NOMO-1 (cell line): ENCODE data around the gene GALE.
"Not testable (repeated sequence)": the region's sequence is repeated elsewhere in the genome, so short reads cannot be mapped to it uniquely, and the experiment has no call there.

Experiments
- DNase-seq, 2 experiments: peaks; one replicate each; lab custom pipeline; 2025; ENCODE audit not compliant: unreplicated experiment in 2 of 2; lab: John Stamatoyannopoulos, UW

GALE gene

DNA sequence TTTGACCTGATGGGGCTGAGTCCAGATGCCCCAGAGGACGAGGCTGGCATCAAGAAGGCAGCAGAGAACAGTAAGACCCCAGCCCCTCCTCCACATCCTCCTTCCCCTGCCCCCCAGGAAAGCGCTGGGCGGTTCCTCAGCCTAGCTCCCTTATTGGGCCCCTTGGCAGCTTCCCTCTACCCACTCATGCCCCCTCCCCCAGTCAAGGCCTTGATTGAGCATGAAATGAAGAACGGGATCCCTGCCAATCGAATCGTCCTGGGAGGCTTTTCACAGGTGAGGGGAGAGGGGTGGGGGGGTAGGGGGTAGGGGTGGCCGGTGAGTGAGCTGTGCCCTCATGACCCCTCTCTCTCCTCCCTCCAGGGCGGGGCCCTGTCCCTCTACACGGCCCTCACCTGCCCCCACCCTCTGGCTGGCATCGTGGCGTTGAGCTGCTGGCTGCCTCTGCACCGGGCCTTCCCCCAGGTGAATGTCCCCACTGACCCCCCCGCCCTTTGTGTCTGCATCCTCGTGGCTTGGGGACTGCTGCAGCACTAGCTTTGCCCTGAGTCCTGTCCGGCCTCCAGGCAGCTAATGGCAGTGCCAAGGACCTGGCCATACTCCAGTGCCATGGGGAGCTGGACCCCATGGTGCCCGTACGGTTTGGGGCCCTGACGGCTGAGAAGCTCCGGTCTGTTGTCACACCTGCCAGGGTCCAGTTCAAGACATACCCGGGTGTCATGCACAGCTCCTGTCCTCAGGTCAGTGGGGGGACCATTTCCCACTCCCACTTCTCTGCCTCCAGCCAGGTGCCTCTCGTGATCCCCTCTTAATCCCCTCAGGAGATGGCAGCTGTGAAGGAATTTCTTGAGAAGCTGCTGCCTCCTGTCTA lies 6.5 kb downstream of the GALE start:
- DNase-seq: no peak

DNA sequence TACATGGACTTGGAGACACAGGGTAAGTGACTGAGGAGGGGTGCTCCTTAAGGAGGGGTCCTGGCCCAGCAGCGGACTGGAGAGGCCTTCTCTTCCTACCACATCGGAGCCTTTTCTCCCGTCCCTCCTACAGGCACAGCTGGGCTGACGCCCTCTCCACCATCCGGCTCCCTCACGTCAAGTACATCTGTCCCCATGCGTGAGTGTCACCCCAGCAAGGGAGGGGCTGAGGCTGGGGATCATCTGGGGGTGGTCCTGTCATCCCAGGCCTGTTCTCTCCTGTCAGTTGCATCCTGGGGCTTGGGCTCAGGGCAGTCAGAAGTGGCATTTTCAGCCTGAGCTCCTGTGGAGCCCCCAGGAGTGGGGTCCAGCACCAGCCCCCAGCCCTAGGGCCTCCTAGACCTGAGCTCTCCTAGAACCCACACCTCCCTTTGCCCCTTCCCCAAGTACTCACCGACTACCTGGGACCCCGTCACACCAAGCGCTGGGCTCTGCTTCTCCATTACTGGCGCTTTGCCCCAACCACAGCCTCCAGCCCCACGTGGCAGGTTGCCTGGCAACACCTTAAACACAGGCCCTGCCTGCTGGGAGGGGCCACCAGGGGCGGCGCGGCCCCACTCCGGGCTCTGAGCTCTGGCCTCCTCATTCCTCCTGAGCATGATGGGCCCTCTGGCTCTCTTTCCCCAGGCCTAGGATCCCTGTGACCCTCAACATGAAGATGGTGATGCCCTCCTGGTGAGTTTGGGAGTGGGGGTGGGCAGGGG lies 7.4 kb downstream of the GALE start:
- DNase-seq: peak; percentile 66 to 68

DNA sequence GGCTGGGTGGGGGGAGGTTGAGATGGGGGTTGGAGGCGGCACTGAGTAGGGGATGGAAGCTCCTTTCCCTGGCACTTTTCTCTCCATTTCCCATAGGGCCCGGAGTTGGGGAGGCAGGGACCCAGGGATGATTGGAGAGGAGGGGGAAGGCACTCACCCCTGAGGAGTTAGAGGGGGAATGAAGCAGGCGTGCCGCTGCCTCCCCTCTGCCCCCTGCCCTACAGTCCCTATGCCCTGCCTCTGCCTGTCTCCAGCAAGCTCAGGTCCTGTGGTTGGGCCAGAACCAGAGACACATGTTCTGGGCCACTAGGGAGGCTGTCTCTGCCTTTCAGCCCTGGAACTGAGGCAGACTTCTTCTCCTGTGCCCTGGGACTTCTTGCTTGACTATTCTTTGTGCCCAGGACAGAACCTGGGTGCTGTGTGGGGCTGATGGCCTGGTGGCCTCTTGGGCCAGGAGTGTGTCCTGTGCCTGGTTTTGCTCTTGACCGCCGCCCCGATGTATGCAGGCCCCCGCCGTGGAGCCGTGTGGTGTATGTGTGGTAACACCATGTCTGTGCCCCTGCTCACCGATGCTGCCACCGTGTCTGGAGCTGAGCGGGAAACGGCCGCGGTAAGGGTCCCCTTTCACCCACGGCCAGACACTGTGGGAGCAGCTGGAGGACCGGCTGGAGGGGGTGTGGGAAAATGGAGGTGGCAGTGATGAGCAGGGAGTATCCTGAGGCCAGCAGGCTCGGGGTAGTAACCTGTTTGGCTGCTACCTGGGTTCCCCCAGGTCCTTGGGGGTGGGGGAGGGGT lies 8.2 kb downstream of the GALE start:
- no peak for DNase-seq

DNA sequence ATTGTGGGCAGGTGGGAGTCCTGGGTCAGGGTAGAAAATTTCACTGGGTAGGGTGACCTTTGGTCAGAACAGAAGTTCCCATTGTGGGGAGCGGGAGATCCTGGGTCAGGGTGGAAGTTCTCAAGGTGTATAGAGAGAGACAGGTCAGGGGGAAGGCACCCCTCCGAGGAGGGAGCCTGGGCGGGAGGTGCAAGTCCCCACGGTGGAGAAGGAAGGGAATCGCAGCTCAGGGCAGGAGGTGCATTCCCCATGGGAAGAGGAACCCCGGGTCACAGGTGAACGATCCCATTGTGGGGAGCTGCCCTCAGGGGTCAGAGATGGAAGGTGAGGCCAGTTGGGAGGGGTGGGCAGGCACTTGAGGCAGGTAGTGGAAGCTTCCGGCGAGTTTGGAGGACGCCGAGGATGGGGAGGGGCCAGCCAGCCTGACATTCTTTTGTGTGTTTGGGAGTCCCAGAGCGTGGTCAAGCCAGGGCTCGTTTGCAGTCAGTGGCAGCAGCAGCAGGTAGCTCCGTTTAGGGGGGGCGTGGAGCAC lies 9.0 kb downstream of the GALE start:
- DNase-seq: no peak

DNA sequence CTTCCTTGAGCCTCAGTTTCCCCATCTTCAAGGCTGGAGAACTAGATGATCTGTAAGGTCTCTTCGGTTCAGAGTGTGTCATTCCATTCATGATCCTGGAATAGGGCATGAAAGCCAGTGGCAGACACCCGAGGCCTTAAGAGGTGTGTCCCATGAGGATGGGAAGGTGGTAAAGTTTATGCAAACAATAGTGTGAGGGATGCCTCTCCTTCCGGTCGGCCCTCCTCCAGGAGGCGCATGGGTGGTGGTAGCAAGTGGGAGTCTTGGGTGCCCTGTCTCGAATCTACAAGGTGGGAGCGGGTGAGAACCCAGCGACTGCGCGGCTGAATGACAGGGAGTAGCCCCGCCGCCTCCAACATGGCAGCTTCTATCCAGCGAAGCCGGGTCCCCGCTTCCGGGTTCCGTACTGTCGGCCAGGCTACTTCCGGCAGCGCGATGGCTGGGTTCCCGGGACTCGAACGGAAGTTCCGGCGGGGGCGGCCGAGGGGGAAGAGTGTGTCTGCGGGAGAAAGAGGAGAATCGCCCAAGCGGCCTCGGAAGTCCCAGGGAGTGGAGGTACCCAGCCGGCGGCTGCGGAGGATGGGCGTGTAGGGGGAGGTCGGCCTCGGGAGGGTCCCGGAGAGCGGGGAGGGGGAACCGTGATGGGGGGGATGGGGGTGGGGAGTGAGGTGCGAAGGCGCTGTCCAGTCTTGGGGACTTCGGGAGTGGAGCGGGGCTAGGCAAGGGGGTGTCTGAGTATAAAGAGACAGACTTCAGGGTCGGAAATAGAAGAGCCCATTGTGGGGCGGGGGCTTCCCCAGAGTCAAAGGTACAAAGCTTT lies 9.6 kb downstream of the GALE start, which contains the start of gene LYPLA2:
LYPLA2 (plus strand) TSS at position 450 of the 820 bp plus-strand sequence. CDS start 1,538 bp downstream, outside the sequence.
- peak; percentile 77 to 84 for DNase-seq

DNA sequence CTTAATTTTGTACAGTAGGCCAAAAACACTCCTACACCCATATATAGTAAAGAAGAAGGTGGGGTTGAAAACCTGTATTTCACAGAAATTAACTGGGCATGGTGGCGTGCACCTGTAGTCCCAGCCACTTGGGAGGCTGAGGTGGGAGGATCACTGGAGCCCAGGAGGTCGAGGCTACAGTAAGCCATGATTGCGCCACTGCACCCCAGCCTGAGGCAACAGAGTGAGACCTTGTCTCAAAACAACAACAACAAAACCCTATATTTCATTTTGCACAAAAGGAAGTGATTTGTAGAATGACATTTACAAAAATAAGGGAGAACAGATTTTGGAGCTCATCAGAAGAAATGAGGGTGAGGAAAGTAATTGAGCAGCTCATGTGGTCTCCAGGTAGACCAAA lies 11.9 kb downstream of the GALE start:
- DNase-seq: no peak

DNA sequence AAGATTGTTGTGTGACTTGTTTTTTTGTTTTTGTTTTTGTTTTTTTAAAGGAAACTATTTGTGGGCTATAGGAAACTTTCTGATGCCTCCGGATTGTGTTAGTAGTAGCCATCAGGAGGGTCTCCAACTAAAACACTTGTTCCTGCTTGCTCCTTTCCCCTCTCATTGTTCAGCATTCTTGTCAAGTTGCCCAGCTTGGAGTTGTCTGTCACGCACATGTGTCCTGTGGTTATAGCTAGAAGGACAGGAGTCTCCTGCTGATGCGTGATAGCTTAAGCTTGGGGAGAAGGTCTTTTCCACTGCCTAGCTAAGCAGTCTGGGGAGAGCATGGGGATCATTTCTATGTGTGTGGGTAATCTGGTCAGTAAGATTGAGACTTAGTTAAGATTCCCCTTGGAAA lies 12.9 kb downstream of the GALE start:
- DNase-seq: no peak

DNA sequence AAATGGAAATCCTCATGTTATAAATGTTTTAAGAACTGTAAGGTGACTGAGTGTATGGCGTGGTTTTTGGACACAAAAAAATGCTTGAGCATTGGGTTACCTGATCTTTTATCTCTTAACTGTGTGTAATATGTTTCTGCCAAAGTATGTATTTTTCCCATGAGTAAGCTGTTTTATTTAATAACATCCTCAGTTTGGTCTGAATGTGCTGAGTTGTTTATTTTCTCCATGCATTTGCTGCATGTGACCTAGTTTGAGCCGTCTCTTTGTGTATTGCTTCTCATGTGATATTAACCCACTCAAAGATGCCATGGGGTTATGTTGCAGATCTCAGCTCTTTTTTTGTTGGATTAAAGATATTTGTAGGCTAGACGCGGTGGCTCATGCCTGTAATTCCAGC lies 15.7 kb downstream of the GALE start:
- no peak for DNase-seq

DNA sequence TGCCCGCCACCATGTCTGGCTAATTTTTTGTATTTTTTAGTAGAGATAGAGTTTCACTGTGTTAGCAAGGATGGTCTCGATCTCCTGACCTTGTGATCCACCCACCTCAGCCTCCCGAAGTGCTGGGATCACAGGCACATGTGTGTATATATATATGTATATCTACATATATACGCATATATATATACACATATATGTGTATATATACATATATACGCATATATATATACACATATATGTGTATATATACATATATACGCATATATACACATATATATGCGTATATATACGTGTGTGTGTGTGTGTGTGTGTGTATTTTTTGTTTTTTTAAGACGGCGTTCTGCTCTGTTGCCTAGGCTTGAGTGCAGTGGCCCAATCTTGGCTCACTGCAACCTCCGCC lies 17.4 kb downstream of the GALE start:
- DNase-seq: not testable (repeated sequence)

DNA sequence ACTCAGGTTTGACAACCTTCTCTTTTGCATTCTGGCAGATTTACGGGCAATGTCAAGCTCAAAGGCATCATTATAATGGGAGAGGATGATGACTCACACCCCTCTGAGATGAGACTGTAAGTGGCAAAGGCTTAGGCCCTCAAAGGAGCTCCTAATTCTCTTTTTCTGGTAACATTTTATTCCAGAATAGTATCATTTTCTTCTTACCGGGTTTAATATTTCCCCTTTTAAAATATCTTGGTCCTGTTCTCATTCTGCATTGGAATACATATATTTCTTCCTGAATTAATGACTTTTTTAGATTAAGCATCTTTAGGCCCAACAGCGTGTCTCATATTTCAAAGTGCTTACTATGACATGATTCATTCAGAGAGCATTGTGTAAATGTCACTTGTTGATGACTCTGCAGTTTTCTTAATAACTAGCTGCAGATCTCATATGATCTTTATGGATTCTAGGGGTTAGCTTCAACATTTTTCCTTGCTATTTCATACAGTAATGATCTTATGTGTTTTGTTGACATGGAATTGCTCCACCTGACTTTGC lies 20.7 kb downstream of the GALE start:
- DNase-seq: no peak

DNA sequence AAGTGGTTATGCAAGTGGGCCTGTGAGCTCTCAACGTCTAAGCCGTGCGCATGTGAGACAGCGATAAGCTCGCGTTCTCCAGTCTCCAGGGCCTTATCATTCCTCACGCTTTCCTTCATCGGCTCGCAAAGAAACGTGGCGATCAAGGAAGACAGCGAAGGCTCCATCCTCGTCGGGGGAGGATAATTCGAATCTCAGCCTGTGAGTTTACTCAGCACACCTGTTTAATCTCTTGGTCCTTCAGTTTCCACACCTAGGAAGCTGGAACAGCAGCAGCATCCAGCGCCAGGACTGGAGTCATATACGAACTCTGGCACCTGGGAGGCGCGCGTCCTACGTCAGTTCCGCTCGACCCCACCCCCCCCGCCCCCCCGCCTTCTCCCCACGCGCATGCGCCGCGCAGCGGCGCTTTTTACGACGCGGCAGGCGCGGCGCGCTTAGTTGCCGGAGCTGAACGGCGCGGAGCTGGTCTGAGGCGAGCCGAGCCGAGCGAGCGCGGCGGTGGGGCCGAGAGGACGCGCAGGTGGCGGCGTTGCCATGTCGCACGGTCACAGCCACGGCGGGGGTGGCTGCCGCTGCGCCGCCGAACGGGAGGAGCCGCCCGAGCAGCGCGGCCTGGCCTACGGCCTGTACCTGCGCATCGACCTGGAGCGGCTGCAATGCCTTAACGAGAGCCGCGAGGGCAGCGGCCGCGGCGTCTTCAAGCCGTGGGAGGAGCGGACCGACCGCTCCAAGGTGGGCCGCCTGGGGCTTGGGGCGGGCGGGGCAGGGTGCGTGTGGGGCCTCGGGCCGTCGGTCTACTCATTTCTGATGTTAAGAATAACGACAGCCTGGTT lies 22.4 kb downstream of the GALE start, which contains the start of gene PITHD1:
PITHD1 (plus strand) TSS at position 440 of the 836 bp plus-strand sequence; CDS start at position 538, 98 bp downstream.
- peak; percentile 80 to 81 for DNase-seq

DNA sequence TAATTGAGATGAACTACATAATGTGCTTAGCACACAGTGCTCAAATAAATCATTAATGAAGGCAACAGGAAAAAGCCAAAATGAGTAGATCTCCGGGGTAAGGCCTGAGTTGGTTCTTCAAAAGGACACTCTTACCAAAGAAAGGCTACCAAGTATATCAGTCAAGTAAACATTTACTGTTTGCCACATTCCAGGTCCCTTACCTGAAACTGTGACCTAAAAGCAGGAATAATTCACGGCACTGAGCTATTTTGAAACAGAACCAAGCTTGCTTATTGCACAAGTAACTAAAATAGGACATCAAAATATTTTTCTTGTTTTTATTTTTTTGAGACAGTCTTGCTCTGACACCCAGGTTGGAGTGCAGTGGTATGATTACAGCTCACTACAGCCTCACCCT lies 24.3 kb downstream of the GALE start:
- DNase-seq: no peak

DNA sequence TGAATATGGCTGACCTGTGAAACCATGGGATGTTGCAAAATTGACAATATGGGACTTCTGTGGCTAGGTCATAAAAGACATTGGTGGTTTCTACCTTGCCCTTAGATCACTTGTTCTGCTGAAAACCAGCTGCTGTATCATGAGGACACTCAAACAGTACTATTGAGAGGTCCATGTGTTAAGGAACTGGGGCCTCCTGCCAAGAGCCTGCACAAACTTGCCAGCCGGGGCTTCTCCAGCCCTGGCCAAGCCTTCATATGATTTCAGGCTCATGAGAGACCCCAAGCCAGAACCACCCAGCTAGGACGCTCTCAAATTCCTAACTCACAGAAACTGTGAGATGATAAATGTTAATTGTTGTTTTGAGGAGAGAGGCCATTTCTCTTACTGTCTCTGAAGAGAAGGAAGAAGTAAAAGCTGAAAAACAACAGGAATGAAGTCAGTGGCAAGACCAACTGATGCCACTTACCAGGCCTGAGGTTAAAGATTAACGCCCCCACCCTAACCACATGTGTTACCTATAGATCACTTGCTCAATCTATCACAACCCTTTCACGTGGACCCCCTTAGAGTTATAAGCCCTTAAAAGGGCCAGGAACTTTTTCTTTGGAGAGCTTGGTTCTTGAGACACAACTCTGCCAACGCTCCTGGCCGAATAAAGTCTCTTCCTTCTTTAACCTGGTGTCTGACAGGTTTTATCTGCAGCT lies 26.2 kb downstream of the GALE start:
- no peak for DNase-seq

DNA sequence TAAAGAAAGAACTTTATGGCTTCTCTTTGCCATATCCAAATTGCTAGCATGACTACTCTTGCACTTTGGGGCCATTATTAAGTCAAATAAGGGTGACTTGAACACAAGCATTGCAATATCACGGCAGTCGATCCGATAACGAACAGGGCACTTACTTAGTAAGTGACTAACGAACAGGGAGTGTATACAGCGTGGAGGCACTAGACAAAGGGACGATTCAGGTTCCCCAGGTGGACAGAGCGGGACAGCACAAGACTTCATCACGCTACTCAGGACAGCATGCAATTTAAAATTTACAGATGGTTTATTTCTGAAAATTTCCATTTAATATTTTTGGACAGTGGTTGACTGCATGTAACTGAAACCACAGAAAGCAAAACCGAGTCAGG lies 27.7 kb downstream of the GALE start:
- no peak for DNase-seq

DNA sequence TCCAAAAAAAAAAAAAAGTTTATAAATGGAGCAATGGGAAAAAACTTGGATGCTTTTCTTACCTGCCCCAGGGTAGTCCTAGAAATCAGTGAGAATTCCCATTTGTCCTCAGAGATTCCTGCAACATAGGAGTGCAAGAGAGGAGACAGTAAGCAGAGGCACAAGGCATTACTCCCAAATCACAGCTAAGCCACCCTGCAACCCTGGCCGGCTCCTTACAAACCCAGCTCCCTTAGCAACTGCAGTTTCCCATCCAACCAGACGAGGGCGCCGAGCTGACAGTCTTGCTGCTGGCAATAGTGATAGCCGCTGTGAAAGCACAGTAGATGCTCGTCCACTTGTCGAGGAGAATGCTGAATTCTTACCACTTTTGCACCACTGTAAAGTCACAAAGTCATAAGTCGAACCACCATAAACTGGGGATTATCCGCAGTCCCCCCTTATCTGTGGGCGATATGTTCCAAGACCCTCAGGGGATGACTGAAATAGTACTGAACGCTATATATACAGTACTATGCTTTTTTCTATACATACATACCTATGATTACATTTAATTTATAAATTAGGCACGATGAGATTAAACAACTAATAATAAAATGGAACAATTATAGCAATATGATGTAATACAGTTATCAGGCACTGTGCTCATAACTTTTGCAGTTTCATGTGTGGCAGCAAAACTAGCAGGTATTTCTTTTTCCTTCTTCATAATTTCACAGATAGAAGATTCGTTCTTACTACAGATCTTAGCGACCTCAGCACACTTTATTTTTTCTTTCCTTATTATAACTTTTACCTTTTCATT lies 28.3 kb downstream of the GALE start:
- DNase-seq: peak; percentile 33 to 62

DNA sequence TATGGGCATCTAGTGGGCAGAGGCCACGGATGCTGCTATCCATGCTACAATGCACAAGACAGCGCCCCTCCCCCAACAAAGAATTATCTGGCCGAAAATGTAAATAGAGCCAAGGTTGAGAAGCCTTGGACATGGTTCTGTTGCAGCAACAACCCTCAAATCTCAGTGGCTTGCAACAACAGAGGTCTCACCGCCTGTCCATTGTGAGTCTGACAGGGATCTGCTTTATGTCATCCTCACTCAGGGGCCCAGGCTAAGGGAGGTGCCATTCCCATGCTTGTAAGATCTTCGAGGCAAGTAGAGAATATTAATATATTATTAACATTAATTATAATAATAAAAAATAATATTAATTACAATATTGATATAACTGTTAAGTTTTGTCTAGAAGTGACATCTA lies 31.8 kb downstream of the GALE start:
- DNase-seq: no peak

DNA sequence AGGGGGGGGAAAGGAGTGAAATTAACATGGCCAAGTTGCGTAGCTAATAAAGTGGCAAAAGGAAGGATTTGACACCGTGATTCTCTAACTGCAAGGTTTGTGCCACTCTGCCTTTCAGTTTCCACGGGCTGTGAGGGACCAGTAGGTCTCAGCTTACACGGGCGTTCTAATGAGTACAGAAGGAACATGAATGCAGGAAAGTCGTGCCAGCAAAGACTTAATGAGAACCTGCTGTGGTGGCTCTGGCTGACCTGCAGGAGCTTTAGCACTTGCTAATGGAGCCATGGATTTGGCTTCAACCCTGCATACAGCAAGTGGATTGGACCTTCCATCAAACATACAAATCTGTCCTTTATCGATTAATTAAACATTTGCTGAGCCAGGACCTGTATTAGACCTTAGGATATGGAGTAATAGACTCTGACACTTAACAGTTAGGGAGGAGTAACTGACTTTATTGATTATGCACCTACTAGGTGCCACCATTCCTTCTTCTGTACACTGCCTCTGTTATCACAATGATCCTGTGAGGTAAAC lies 37.4 kb downstream of the GALE start:
- no peak for DNase-seq
